HCT116 (cell line): ENCODE results near the gene CTIF. TPM values are rescaled to one million over a fixed set of nuclear protein-coding genes. Genes with fewer than 3 reads are reported as not detected.

Experiments used
- ATAC-seq: fragments of 200-7000 bp; cut with Tn5 transposase; 2 replicates; pipeline ENCODE4 v1.9.1; 2020; ENCODE audit warnings: mild to moderate bottlenecking, moderate library complexity
- BruUV-seq: library from RNA; stranded (reverse); fragments of 400-500 nt; replicated peaks from 2 replicates; lab custom pipeline; 2021; lab: Mats Ljungman, UMichigan
- CTCF ChIA-PET: fragments of 300-600 bp; sonication (Branson Sonifier 250); formaldehyde crosslinking; loops from one replicate; lab custom pipeline; 2021; ENCODE audit warnings: antibody characterized with exemption; lab: Charles Lee
- POLR2A ChIA-PET: fragments of 300-600, 350-600 bp; sonication (Branson Sonifier 250); formaldehyde crosslinking; loops from one replicate; lab custom pipeline; 2021; ENCODE audit warnings: antibody characterized with exemption; lab: Charles Lee
- RAD21 ChIA-PET, 2 experiments: fragments of 300-600 bp; sonication (Branson Sonifier 250); formaldehyde crosslinking; loops; one replicate each; lab custom pipeline; 2023; ENCODE audit warnings: low total read pairs in 2 of 2; ENCODE audit not compliant: uncharacterized antibody in 2 of 2, unreplicated experiment in 2 of 2, low non-redundant PET in 1 of 2; lab: Charles Lee
- DNase-seq: peaks from one replicate; pipeline ENCODE4 v3.0.0-alpha.2; 2010; ENCODE audit warnings: low read depth, low spot score
- H2AFZ ChIP-seq: fragments of 200-600 bp; shearing (Covaris generic), sonication (generic); 2 replicates; pipeline ENCODE4 v1.6.1; 2017; ENCODE audit warnings: low read depth, mixed run types, mixed read lengths, antibody characterized with exemption, low read length; ENCODE audit not compliant: poor library complexity, severe bottlenecking
- H3K27ac ChIP-seq: 2 replicates; pipeline ENCODE4 v1.5.1; 2012; ENCODE audit warnings: low read depth, low read length
- H3K27me3 ChIP-seq: fragments of 200-600 bp; sonication (generic); 2 replicates; pipeline ENCODE4 v1.6.1; 2016; ENCODE audit warnings: mixed run types, low read length, mixed read lengths; ENCODE audit not compliant: insufficient read depth
- H3K36me3 ChIP-seq, 2 experiments: fragments of 200-500 bp in 1 of 2; fragments of 200-600 bp in 1 of 2; sonication (Bioruptor generic) in 1 of 2; sonication (generic) in 1 of 2; 2 replicates each; pipeline versions ENCODE4 v1.5.1 to v1.6.1; 2014 to 2016; ENCODE audit warnings: low read length in 2 of 2, inconsistent platforms in 1 of 2, mixed read lengths in 1 of 2, mixed run types in 1 of 2; ENCODE audit not compliant: insufficient read depth in 2 of 2, control insufficient read depth in 1 of 2
- H3K4me1 ChIP-seq, 2 experiments: fragments of 200-600 bp in 1 of 2; sonication (generic) in 1 of 2; 2 replicates each; pipeline versions ENCODE4 v1.5.1 to v1.6.1; 2012 to 2017; ENCODE audit warnings: low read length in 2 of 2, inconsistent platforms in 1 of 2, mild to moderate bottlenecking in 1 of 2, mixed read lengths in 1 of 2, mixed run types in 1 of 2, moderate library complexity in 1 of 2; ENCODE audit not compliant: insufficient read depth in 2 of 2, control insufficient read depth in 1 of 2
- H3K4me2 ChIP-seq: fragments of 200-600 bp; sonication (generic); 2 replicates; pipeline ENCODE4 v1.6.1; 2017; ENCODE audit warnings: mixed run types, low read length, mixed read lengths
- H3K4me3 ChIP-seq, 2 experiments: fragments of 200-600 bp in 1 of 2; sonication (generic) in 1 of 2; replicated peaks in 1 of 2; 2 replicates each; pipeline ENCODE4 v1.5.1; 2011 to 2016; ENCODE audit warnings: low read length in 2 of 2, control low read depth in 1 of 2, low read depth in 1 of 2, mild to moderate bottlenecking in 1 of 2, mixed read lengths in 1 of 2, mixed run types in 1 of 2
- H3K79me2 ChIP-seq: fragments of 200-600 bp; sonication (generic); 2 replicates; pipeline ENCODE4 v1.6.1; 2017; ENCODE audit warnings: mild to moderate bottlenecking, mixed run types, low read length, moderate library complexity, mixed read lengths; ENCODE audit not compliant: insufficient read depth
- H3K9ac ChIP-seq: fragments of 200-600 bp; sonication (generic); 2 replicates; pipeline ENCODE4 v1.6.1; 2016; ENCODE audit warnings: low read length, mixed read lengths
- H3K9me2 ChIP-seq: fragments of 200-600 bp; sonication (generic), shearing (Covaris generic); 2 replicates; pipeline ENCODE4 v1.6.1; 2017; ENCODE audit warnings: mixed run types, mild to moderate bottlenecking, moderate library complexity; ENCODE audit not compliant: insufficient read depth
- H3K9me3 ChIP-seq, 2 experiments: fragments of 200-500 bp in 1 of 2; fragments of 200-600 bp in 1 of 2; sonication (Bioruptor generic) in 1 of 2; sonication (generic) in 1 of 2; 2 replicates each; pipeline ENCODE4 v1.6.1; 2014 to 2017; ENCODE audit warnings: low read length in 2 of 2, mixed read lengths in 2 of 2, inconsistent platforms in 1 of 2, low read depth in 1 of 2, mild to moderate bottlenecking in 1 of 2, mixed run types in 1 of 2, moderate library complexity in 1 of 2; ENCODE audit not compliant: control insufficient read depth in 1 of 2, insufficient read depth in 1 of 2
- H4K20me1 ChIP-seq: fragments of 200-600 bp; sonication (generic), shearing (Covaris generic); 2 replicates; pipeline ENCODE4 v1.6.1; 2017; ENCODE audit warnings: mixed run types, mild to moderate bottlenecking, moderate library complexity; ENCODE audit not compliant: insufficient read depth
- ATF3 ChIP-seq: IDR thresholded peaks from 2 replicates; pipeline ENCODE4 v1.6.1; 2012
- CBX3 ChIP-seq: IDR thresholded peaks from 2 replicates; pipeline ENCODE4 v1.6.1; 2012; ENCODE audit warnings: low read depth
- CEBPB ChIP-seq: IDR thresholded peaks from 2 replicates; pipeline ENCODE4 v1.6.1; 2012; ENCODE audit warnings: low read depth
- CTCF ChIP-seq, 3 experiments: fragments of 200-600 bp in 1 of 3; sonication (generic) in 1 of 3; IDR thresholded peaks in 2 of 3; conservative IDR thresholded peaks in 1 of 3; 2 replicates each; pipeline ENCODE4 v1.5.1; 2012 to 2017; ENCODE audit warnings: low read depth in 2 of 3, low read length in 2 of 3, antibody characterized with exemption in 1 of 3, borderline replicate concordance in 1 of 3, control low read depth in 1 of 3, mild to moderate bottlenecking in 1 of 3, mixed read lengths in 1 of 3, mixed run types in 1 of 3, moderate library complexity in 1 of 3; ENCODE audit not compliant: insufficient read depth in 1 of 3
- ELF1 ChIP-seq: IDR thresholded peaks from 2 replicates; pipeline ENCODE4 v1.6.1; 2012; ENCODE audit warnings: low read depth, borderline replicate concordance
- EZH2 ChIP-seq: fragments of 200-600 bp; sonication (generic); IDR thresholded peaks from 2 replicates; pipeline ENCODE4 v1.6.1; 2017; ENCODE audit warnings: antibody characterized with exemption, mixed run types
- EZH2phosphoT487 ChIP-seq: fragments of 200-600 bp; IDR thresholded peaks from 2 replicates; pipeline ENCODE4 v1.6.1; 2018; ENCODE audit warnings: antibody characterized with exemption, borderline replicate concordance
- FOSL1 ChIP-seq: IDR thresholded peaks from 2 replicates; pipeline ENCODE4 v1.6.1; 2012; ENCODE audit warnings: low read depth
- JUND ChIP-seq: IDR thresholded peaks from 2 replicates; pipeline ENCODE4 v1.6.1; 2012
- RAD21 ChIP-seq: IDR thresholded peaks from 2 replicates; pipeline ENCODE4 v1.6.1; 2012; ENCODE audit warnings: low read depth, mild to moderate bottlenecking
- REST ChIP-seq: IDR thresholded peaks from 2 replicates; pipeline ENCODE4 v1.6.1; 2012; ENCODE audit warnings: low read depth
- SIN3A ChIP-seq: IDR thresholded peaks from 2 replicates; pipeline ENCODE4 v1.6.1; 2012; ENCODE audit warnings: low read depth
- SP1 ChIP-seq: IDR thresholded peaks from 2 replicates; pipeline ENCODE4 v1.6.1; 2012; ENCODE audit warnings: low read depth
- SRF ChIP-seq: IDR thresholded peaks from 2 replicates; pipeline ENCODE4 v1.6.1; 2012; ENCODE audit warnings: low read depth
- TCF7L2 ChIP-seq: IDR thresholded peaks from 2 replicates; pipeline ENCODE4 v1.7.0; 2011; ENCODE audit warnings: borderline replicate concordance, inconsistent platforms; ENCODE audit not compliant: insufficient read depth, insufficient read length; ENCODE audit errors: extremely low read depth
- YY1 ChIP-seq: IDR thresholded peaks from 2 replicates; pipeline ENCODE4 v1.6.1; 2011; ENCODE audit warnings: low read length, low read depth, moderate library complexity, mild to moderate bottlenecking; ENCODE audit not compliant: insufficient replicate concordance; ENCODE audit errors: extremely low read depth
- ZFX ChIP-seq: fragments of 450-650 bp; IDR thresholded peaks from 2 replicates; pipeline ENCODE4 v1.6.1; 2017
- ZNF274 ChIP-seq: fragments of 200-500 bp; sonication (Bioruptor generic); IDR thresholded peaks from 2 replicates; pipeline ENCODE4 v1.6.1; 2014; ENCODE audit warnings: mild to moderate bottlenecking, low read depth, low read length, inconsistent platforms
- intact Hi-C: fragments of 100-400 bp; cut with micrococcal nuclease; formaldehyde crosslinking; loops from 2 replicates; pipeline ENCODE4 v1.10.0; 2022
- total RNA-seq: library from RNA; stranded (reverse); gene quantifications from one replicate; pipeline ENCODE4 v1.2.1, GENCODE V29; 2021; ENCODE audit not compliant: unreplicated experiment

The CTIF gene
- total RNA-seq, 1 experiment from 2014 or later: 19.7 TPM

- Histone ChIP-seq H3K79me2 (no peaks in the 10 kb centered on the region), H3K27me3 (no peaks in the 10 kb centered on the region), H4K20me1 (no peaks in the 10 kb centered on the region), H3K9me2 (no peaks in the 10 kb centered on the region), H3K9ac (no peak overlapping the region), H3K36me3 (no peaks in the 10 kb centered on the region), H3K9me3 (no peaks in the 10 kb centered on the region; a peak in 1 of 4 replicates), H3K27ac (no peak overlapping the region), H3K4me3 (no peak overlapping the region), H3K4me1 (no peaks in the 10 kb centered on the region), H3K4me2 (no peak overlapping the region), H2AFZ (no peak overlapping the region)
- TF ChIP-seq CBX3: no peak
- no peak for TF ChIP-seq ZFX
- no peak for TF ChIP-seq CTCF (IDR thresholded peaks at IDR 0.05 in 2 of 3, conservative IDR thresholded peaks at IDR 0.05 in 1 of 3; ENCODE audit: borderline replicate concordance in 1 of 3, insufficient read depth in 1 of 3, low read depth in 2 of 3, low read length in 2 of 3)
- TF ChIP-seq FOSL1: no peak
- TF ChIP-seq SIN3A: no peak
- no peak for TF ChIP-seq CEBPB
- no peak for TF ChIP-seq TCF7L2
- no peak for TF ChIP-seq EZH2
- no peak for TF ChIP-seq RAD21
- no peak for TF ChIP-seq SRF
- TF ChIP-seq ATF3: no peak
- no peak for TF ChIP-seq REST
- no peak for TF ChIP-seq SP1
- TF ChIP-seq JUND: no peak
- no peak for TF ChIP-seq ZNF274
- no peak for TF ChIP-seq EZH2phosphoT487
- no peak for TF ChIP-seq ELF1
- TF ChIP-seq YY1: no peak
- no peak for DNase-seq
- ChIA-PET RAD21 (no interaction called here), CTCF (no interaction called here), POLR2A (no interaction called here)
- BruUV-seq: no TSS peak
- intact Hi-C loops: no loop called here
- no peak for ATAC-seq
These were observed 189.5 kb downstream of the CTIF start for GRCh38 chr18:48728204-48728833.
